ENCODE data around the gene PLK4. TPM values are rescaled to one million over a fixed set of nuclear protein-coding genes. Genes with fewer than 3 reads are reported as not detected.

Gene PLK4
- total and polyA plus RNA-seq, 12 donors: 0.22 to 3.7 (median 0.56) TPM

DNA sequence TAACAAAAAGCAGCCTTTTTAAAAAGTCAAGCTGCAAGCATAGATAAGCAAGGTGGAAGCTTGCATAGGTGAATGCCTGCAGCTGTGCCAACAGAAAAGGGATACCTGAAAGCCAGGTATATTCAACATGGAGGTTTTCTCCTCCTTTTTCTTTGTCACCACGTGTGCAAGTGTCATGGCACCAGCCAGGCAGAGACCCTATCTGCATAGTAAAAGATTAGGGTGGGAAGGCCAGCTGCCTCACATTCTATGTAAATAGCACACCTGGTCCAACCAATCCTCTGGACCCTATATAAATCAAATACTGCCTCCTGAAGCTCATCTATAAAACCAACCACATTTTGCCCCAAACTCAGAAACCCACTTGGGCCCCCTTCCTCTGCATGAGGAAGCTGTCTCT is 28.0 kb upstream of the PLK4 start:
- H3K27me3 ChIP-seq: no peaks in the 10 kb centered on the region
- DNase-seq: no peak
- 20 to 30% methylated on average over 1 of the region's 1 CpG for WGBS, 2 donors
- H3K4me1 ChIP-seq: peaks cover 0 to 14% (median 8%) of the 10 kb centered on the region in 9 donors
- H3K9me3 ChIP-seq: peaks cover 0 to 62% (median 32%) of the 10 kb centered on the region in 11 donors
- ATAC-seq: no peak
- intact Hi-C loops (cut with DNase I): no loop called here
- TF ChIP-seq CTCF (IDR thresholded peaks at IDR 0.05): no peak
- no peak overlapping the region for H3K4me3 ChIP-seq
- H3K36me3 ChIP-seq: no peaks in the 10 kb centered on the region
- no peak overlapping the region for H3K27ac ChIP-seq

- H3K27me3 ChIP-seq: no peaks in the 10 kb centered on the region
- no peak for TF ChIP-seq CTCF (IDR thresholded peaks at IDR 0.05)
- H3K4me3 ChIP-seq: no peak overlapping the region
- no peak overlapping the region for H3K27ac ChIP-seq
- no peaks in the 10 kb centered on the region for H3K36me3 ChIP-seq
- peaks cover 0 to 14% (median 8%) of the 10 kb centered on the region in 9 donors for H3K4me1 ChIP-seq
- intact Hi-C loops (cut with DNase I): no loop called here
- DNase-seq: no peak
- H3K9me3 ChIP-seq: peaks cover 0 to 43% (median 6%) of the 10 kb centered on the region in 11 donors
- no peak for ATAC-seq
Observed at GRCh38 chr4:127856196-127856812, 24.4 kb upstream of the PLK4 start.

DNA sequence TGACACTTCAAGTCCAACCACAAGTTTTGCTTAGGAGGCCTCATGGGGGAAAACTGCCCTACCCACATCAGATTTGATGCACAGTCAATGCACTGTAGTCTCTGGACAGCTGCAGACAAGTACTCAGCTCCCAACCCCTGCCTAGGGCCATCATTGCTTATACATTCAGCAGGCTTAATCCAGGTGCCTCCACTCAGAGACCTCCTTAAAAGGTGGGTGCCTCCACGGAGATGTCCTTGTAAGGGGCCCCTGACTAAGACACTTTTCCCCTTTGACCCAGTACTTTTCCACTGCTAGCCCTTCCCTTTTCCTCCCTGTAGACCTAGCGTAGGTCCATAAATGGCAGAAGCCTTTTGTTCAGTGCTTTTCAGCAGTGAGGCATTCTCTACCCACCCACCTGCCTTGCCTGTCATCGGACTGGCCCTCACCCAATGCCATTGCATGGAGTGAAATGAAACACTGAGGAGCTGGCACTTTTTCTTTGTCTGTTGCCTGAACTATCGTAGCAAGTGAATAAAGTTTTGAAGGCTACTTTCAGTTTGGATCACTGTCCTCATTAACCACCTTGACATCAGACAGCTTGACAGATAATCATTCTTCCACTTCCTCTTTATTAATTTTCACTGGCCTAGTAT is 23.8 kb upstream of the PLK4 start:
- Histone ChIP-seq H3K27ac (no peak overlapping the region), H3K4me3 (no peak overlapping the region), H3K36me3 (no peaks in the 10 kb centered on the region), H3K9me3 (peaks cover 0 to 37% (median 4%) of the 10 kb centered on the region in 11 donors), H3K4me1 (peaks cover 0 to 14% (median 8%) of the 10 kb centered on the region in 9 donors), H3K27me3 (no peaks in the 10 kb centered on the region)
- DNase-seq (no peak), ATAC-seq (peak in 3 of 8 donors; percentile 19 to 39 (median 33))
- intact Hi-C loops (cut with DNase I): no loop called here
- 79 to 84% methylated on average over 4 of the region's 4 CpGs for WGBS, 2 donors
- no peak for TF ChIP-seq CTCF (IDR thresholded peaks at IDR 0.05)

DNA sequence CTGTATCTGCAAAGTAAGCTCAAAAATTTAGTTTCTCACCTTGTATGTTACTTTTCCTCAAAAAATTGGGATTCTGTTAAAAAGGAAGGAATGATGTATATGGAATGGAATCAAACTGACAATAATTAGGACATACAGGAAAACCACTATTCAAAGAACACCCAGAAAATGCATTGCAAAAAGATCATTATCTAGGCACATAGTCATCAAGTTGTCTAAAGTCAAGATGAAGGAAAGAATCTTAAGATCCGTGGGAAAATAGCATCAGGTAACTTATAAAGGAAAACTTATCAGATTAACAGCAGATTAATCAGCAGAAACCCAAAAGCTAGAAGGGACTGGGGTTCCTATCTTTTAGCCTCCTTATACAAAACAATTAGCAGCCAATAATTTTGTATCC is 23.1 kb upstream of the PLK4 start:
- Histone ChIP-seq H3K36me3 (no peaks in the 10 kb centered on the region), H3K27me3 (no peaks in the 10 kb centered on the region), H3K27ac (no peak overlapping the region), H3K9me3 (peaks cover 0 to 35% (median 4%) of the 10 kb centered on the region in 11 donors), H3K4me1 (peaks cover 0 to 14% (median 8%) of the 10 kb centered on the region in 9 donors), H3K4me3 (no peak overlapping the region)
- TF ChIP-seq CTCF (IDR thresholded peaks at IDR 0.05): no peak
- intact Hi-C loops (cut with DNase I): no loop called here
- 87 to 90% methylated on average over 1 of the region's 1 CpG for WGBS, 2 donors
- DNase-seq (no peak), ATAC-seq (no peak)

Data from heart right ventricle (tissue), 16 donors.